Bronchial epithelial cell (primary cell): ENCODE measurements around the gene DGKI. TPM values are rescaled to one million over a fixed set of nuclear protein-coding genes. Genes with fewer than 3 reads are reported as not detected.

Experiments
- DNase-seq: peaks from one replicate; pipeline ENCODE4 v3.0.0-alpha.2; 2010; ENCODE audit warnings: low read depth
- FAIRE-seq: peaks from 2 replicates; lab custom pipeline; 2011; peaks lifted over from hg19 to GRCh38; lab: Jason Lieb, UNC
- H3K27me3 ChIP-seq: 2 replicates; pipeline ENCODE4 v1.5.1; 2011; ENCODE audit warnings: low read length; ENCODE audit not compliant: control insufficient read depth, insufficient read depth
- H3K36me3 ChIP-seq: 2 replicates; pipeline ENCODE4 v1.5.1; 2011; ENCODE audit warnings: low read length; ENCODE audit not compliant: control insufficient read depth, insufficient read depth
- H3K4me3 ChIP-seq: 2 replicates; pipeline ENCODE4 v1.5.1; 2011; ENCODE audit warnings: mild to moderate bottlenecking, low read depth, low read length, control low read depth
- CTCF ChIP-seq: IDR thresholded peaks from 2 replicates; pipeline ENCODE4 v1.5.1; 2011; ENCODE audit warnings: mild to moderate bottlenecking, moderate library complexity, low read length, control low read depth, inconsistent platforms; ENCODE audit not compliant: insufficient read depth, severe bottlenecking
- total RNA-seq: library from RNA; depleted of rRNA; stranded (reverse); fragments of >200 nt; gene quantifications from 2 replicates; pipeline ENCODE4 v1.2.1, GENCODE V29; 2014

DGKI gene
- total RNA-seq, 1 donor from 2014 or later: under 0.01 TPM

- H3K27me3 ChIP-seq: no peaks in the 10 kb centered on the region
- H3K4me3 ChIP-seq: no peak overlapping the region
- FAIRE-seq: no peak
- TF ChIP-seq CTCF: no peak
- H3K36me3 ChIP-seq: no peaks in the 10 kb centered on the region
- peak; percentile 93 for DNase-seq
These were observed 266.7 kb downstream of the DGKI start for GRCh38 chr7:137579913-137580640.

GRCh38 chr7:137578541-137578940, 268.2 kb downstream of the DGKI start:
- no peaks in the 10 kb centered on the region for H3K36me3 ChIP-seq
- no peaks in the 10 kb centered on the region for H3K27me3 ChIP-seq
- FAIRE-seq (no peak), DNase-seq (no peak)
- H3K4me3 ChIP-seq: no peak overlapping the region
- TF ChIP-seq CTCF: no peak

GRCh38 chr7:137577184-137577583, 269.6 kb downstream of the DGKI start:
- DNase-seq: no peak
- H3K4me3 ChIP-seq: no peak overlapping the region
- TF ChIP-seq CTCF: no peak
- no peak for FAIRE-seq
- H3K36me3 ChIP-seq: no peaks in the 10 kb centered on the region
- no peaks in the 10 kb centered on the region for H3K27me3 ChIP-seq

- FAIRE-seq: no peak
- Histone ChIP-seq H3K4me3 (no peak overlapping the region), H3K36me3 (no peaks in the 10 kb centered on the region), H3K27me3 (no peaks in the 10 kb centered on the region)
- peak; percentile 77 for DNase-seq
- TF ChIP-seq CTCF: no peak
These were observed 270.3 kb downstream of the DGKI start for GRCh38 chr7:137576481-137576880.

GRCh38 chr7:137574812-137575211, 272.0 kb downstream of the DGKI start:
- H3K27me3 ChIP-seq: no peaks in the 10 kb centered on the region
- FAIRE-seq (no peak), DNase-seq (peak; percentile 27)
- TF ChIP-seq CTCF: no peak
- H3K4me3 ChIP-seq: no peak overlapping the region
- H3K36me3 ChIP-seq: no peaks in the 10 kb centered on the region

GRCh38 chr7:137572056-137572784, 274.6 kb downstream of the DGKI start:
- FAIRE-seq (no peak), DNase-seq (no peak)
- H3K27me3 ChIP-seq: no peaks in the 10 kb centered on the region

More at GRCh38 chr7:137572056-137572784, 274.6 kb downstream of the DGKI start:
- TF ChIP-seq CTCF: no peak
- no peaks in the 10 kb centered on the region for H3K36me3 ChIP-seq
- no peak overlapping the region for H3K4me3 ChIP-seq
